Osteocyte (in vitro differentiated cells): ENCODE data around the gene GGACT. TPM values are rescaled to one million over a fixed set of nuclear protein-coding genes. Genes with fewer than 3 reads are reported as not detected.
A peak's percentile ranks its signal among the peaks of the same experiment; 100 is the strongest.

ENCODE experiments used
- DNase-seq: peaks from one replicate; pipeline ENCODE4 v3.0.0; 2021; ENCODE audit warnings: mixed read lengths; ENCODE audit not compliant: unreplicated experiment; ENCODE audit errors: extremely low spot score
- H3K27ac Mint-ChIP-seq: one replicate; pipeline ENCODE4 v1.8.0; 2021; ENCODE audit warnings: mild to moderate bottlenecking, mixed read lengths; ENCODE audit not compliant: unreplicated experiment
- H3K27me3 Mint-ChIP-seq: one replicate; pipeline ENCODE4 v1.8.0; 2021; ENCODE audit warnings: mixed read lengths; ENCODE audit not compliant: unreplicated experiment
- H3K36me3 Mint-ChIP-seq: one replicate; pipeline ENCODE4 v1.8.0; 2021; ENCODE audit warnings: mixed read lengths; ENCODE audit not compliant: unreplicated experiment
- H3K4me1 Mint-ChIP-seq: one replicate; pipeline ENCODE4 v1.8.0; 2021; ENCODE audit warnings: mixed read lengths; ENCODE audit not compliant: unreplicated experiment
- H3K4me3 Mint-ChIP-seq: one replicate; pipeline ENCODE4 v1.8.0; 2021; ENCODE audit warnings: mild to moderate bottlenecking, moderate library complexity, mixed read lengths; ENCODE audit not compliant: unreplicated experiment
- H3K9me3 Mint-ChIP-seq: one replicate; pipeline ENCODE4 v1.8.0; 2021; ENCODE audit warnings: mixed read lengths; ENCODE audit not compliant: unreplicated experiment
- total RNA-seq: library from RNA; stranded (reverse); gene quantifications from 2 replicates; pipeline ENCODE4 v1.2.1, GENCODE V29; 2021
- TF ChIP-seq, protein P1 (sequence below): fragments of 200-600 bp; sonication (generic); IDR thresholded peaks from 2 replicates; pipeline ENCODE4 v1.5.0; 2021; ENCODE audit warnings: antibody characterized with exemption, mild to moderate bottlenecking, moderate library complexity

The GGACT gene
- total RNA-seq, 1 donor from 2014 or later = 7.1 TPM

DNA sequence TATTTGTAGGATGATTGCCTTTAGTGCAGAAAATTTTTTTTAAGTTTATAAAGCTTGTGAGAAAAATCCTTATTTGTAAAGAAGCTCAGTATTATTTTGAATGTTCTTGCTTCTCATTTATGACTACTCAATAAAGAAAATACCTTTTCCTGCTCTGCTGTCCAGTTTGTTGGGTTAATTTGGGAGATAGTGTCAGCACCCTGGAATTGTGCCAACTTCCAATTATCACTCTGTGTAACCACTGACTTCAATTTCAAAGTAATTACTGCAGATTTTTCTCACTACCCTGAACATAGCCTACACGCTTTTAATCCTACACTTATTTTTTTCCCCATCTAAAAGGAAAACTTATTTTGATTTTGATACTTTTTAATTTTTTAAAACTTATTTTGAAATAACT lies 93.1 kb downstream of the GGACT start:
- TF ChIP-seq, protein P1, sequence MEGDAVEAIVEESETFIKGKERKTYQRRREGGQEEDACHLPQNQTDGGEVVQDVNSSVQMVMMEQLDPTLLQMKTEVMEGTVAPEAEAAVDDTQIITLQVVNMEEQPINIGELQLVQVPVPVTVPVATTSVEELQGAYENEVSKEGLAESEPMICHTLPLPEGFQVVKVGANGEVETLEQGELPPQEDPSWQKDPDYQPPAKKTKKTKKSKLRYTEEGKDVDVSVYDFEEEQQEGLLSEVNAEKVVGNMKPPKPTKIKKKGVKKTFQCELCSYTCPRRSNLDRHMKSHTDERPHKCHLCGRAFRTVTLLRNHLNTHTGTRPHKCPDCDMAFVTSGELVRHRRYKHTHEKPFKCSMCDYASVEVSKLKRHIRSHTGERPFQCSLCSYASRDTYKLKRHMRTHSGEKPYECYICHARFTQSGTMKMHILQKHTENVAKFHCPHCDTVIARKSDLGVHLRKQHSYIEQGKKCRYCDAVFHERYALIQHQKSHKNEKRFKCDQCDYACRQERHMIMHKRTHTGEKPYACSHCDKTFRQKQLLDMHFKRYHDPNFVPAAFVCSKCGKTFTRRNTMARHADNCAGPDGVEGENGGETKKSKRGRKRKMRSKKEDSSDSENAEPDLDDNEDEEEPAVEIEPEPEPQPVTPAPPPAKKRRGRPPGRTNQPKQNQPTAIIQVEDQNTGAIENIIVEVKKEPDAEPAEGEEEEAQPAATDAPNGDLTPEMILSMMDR = no peak
- no peaks in the 10 kb centered on the region for H3K27me3 Mint-ChIP-seq
- H3K4me3 Mint-ChIP-seq = no peak overlapping the region
- H3K4me1 Mint-ChIP-seq = peaks cover 18% of the 10 kb centered on the region
- no peak for DNase-seq
- H3K9me3 Mint-ChIP-seq = no peaks in the 10 kb centered on the region
- H3K27ac Mint-ChIP-seq = no peak overlapping the region
- H3K36me3 Mint-ChIP-seq = peaks cover 5% of the 10 kb centered on the region

DNA sequence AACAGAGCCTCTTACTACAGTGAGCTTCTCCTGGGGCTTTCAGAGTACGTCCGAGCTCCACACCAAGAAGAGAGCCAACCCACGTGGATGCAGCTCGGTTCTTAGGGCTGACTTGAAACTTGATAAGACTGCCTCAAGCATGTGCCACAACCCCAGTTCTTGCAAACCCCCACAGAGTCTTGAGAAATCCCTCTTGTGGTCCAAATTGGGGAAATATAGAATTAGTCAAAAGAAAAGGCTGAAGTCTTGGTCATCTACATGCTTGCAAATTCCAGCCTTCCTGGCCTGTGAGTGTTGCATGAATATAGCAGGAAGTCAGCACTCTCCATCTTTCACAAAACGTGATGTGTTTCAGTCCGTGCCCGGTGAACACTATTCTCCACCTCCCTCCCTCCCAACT lies 95.2 kb downstream of the GGACT start:
- Mint-ChIP-seq H3K4me1 (peaks cover 29% of the 10 kb centered on the region), H3K27ac (no peak overlapping the region), H3K4me3 (no peak overlapping the region), H3K36me3 (peaks cover 5% of the 10 kb centered on the region), H3K27me3 (no peaks in the 10 kb centered on the region), H3K9me3 (no peaks in the 10 kb centered on the region)
- no peak for DNase-seq
- TF ChIP-seq, protein P1 = no peak

DNA sequence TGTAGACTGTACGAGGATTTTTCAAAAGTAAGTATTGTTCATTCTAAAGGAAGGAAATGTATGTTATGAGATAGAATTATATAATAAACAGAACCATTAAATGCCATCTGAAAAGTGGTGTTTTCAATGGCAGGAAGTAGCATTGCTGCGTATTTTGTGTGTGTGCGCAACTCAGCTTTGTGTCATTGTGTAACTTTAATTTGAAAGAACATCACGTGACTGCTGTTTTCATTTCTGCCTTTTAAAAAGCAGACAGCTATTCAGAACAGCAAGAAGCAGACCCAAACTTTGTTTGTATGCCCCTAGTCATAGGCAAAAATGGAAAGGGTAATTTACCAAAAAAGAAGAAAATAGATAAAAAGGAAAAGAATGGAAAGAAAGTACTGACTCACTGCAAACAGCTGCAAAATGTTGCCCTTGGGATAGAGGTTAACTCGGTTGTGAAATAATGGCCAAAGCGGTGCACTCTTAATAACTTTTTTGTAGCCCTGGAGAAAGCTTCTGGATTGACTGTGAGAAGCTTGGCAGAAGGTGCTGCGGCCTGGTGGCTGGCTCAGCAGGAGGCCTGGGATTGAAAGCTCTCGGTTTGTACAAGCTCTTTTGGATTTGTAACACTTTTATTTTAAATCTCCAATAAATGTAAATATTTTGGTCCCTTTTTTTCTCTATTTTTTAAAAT lies 97.3 kb downstream of the GGACT start:
- Mint-ChIP-seq H3K36me3 (peaks cover 1% of the 10 kb centered on the region), H3K4me3 (no peak overlapping the region), H3K9me3 (no peaks in the 10 kb centered on the region), H3K27me3 (no peaks in the 10 kb centered on the region), H3K27ac (peak overlapping the region; percentile 87), H3K4me1 (peaks cover 26% of the 10 kb centered on the region)
- TF ChIP-seq, protein P1 = peak; percentile 26
- no peak for DNase-seq

DNA sequence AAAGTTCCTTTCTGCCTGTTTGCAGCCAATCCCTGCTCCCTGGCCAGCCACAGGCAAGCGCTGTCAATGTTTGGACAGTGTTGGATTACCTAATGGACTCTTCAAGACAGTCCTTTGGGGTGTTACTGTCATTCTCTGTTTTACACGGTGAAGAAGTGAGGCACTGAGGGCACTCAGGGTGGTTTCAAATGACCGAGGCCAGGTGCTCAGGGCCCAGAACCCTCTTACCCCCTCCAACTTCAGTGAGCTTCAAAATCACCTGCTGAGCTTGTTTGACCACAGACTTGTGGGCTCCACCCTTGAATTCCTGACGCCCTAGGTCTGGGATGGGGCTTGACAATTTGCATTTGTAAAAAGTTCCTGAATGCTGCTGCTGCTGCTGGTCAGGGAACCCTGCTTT lies 97.9 kb downstream of the GGACT start:
- H3K27me3 Mint-ChIP-seq = no peaks in the 10 kb centered on the region
- H3K9me3 Mint-ChIP-seq = no peaks in the 10 kb centered on the region
- no peak for DNase-seq
- peaks cover 26% of the 10 kb centered on the region for H3K4me1 Mint-ChIP-seq
- TF ChIP-seq, protein P1 = no peak
- H3K36me3 Mint-ChIP-seq = no peaks in the 10 kb centered on the region
- H3K27ac Mint-ChIP-seq = peak overlapping the region; percentile 87
- no peak overlapping the region for H3K4me3 Mint-ChIP-seq

DNA sequence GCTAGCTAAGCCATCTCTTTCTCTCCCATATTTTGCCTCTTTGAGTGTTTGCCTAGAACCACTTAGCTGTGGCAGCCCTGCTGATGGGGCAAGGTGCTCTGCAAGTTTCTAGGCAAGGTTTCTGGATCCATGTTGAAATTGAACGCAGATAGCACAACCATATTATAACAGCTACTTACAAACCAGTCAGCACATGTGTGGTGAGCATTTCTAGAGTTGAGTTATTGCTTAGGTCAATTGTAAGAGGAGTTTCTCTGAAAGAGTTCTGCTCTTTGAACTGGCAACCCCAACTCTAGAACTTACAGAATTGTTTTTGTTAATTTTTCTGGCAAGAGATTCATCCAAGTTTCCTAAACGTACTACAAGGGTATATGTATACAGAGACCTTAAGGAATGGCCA lies 103.3 kb downstream of the GGACT start:
- H3K27me3 Mint-ChIP-seq = no peaks in the 10 kb centered on the region
- H3K9me3 Mint-ChIP-seq = no peaks in the 10 kb centered on the region
- peaks cover 21% of the 10 kb centered on the region for H3K4me1 Mint-ChIP-seq
- TF ChIP-seq, protein P1 = no peak
- peaks cover 1% of the 10 kb centered on the region for H3K36me3 Mint-ChIP-seq
- no peak overlapping the region for H3K4me3 Mint-ChIP-seq
- H3K27ac Mint-ChIP-seq = no peak overlapping the region
- DNase-seq = no peak
